Aorta (tissue), 5 donors: ENCODE data around the gene C17orf78. TPM values are rescaled to one million over a fixed set of nuclear protein-coding genes. Genes with fewer than 3 reads are reported as not detected.
A peak's percentile ranks its signal among the peaks of the same experiment; 100 is the strongest.

Experiments
- ATAC-seq: fragments of 200-7000 bp; cut with Tn5 transposase; one replicate; pipeline ENCODE4 v1.9.1; 2022; ENCODE audit warnings: moderate library complexity; ENCODE audit not compliant: low FRiP score
- DNase-seq, 2 donors: peaks; one replicate each; pipeline ENCODE4 v3.0.0-alpha.2; 2020
- H3K27ac ChIP-seq, 2 donors: one replicate each; pipeline ENCODE4 v1.5.1; 2013; ENCODE audit warnings: low read length in 2 of 2, mild to moderate bottlenecking in 2 of 2, moderate library complexity in 2 of 2, control low read depth in 1 of 2, inconsistent platforms in 1 of 2, low read depth in 1 of 2
- H3K27me3 ChIP-seq, 2 donors: one replicate each; pipeline ENCODE4 v1.6.1; 2013; ENCODE audit warnings: control low read depth in 1 of 2, low read length in 1 of 2, mild to moderate bottlenecking in 1 of 2, moderate library complexity in 1 of 2; ENCODE audit not compliant: insufficient read depth in 2 of 2, control insufficient read depth in 1 of 2
- H3K36me3 ChIP-seq, 2 donors: one replicate each; pipeline ENCODE4 v1.6.1; 2013; ENCODE audit warnings: control low read depth in 1 of 2, low read length in 1 of 2, mild to moderate bottlenecking in 1 of 2; ENCODE audit not compliant: insufficient read depth in 2 of 2, control insufficient read depth in 1 of 2
- H3K4me1 ChIP-seq, 2 donors: one replicate each; pipeline ENCODE4 v1.6.1; 2013; ENCODE audit warnings: low read length in 2 of 2, control low read depth in 1 of 2, mild to moderate bottlenecking in 1 of 2, moderate library complexity in 1 of 2; ENCODE audit not compliant: insufficient read depth in 2 of 2, control insufficient read depth in 1 of 2
- H3K4me3 ChIP-seq, 2 donors: one replicate each; pipeline ENCODE4 v1.5.1; 2013; ENCODE audit warnings: low read length in 2 of 2, control low read depth in 1 of 2, mild to moderate bottlenecking in 1 of 2
- H3K9me3 ChIP-seq: one replicate; pipeline ENCODE4 v1.6.1; 2013; ENCODE audit warnings: mild to moderate bottlenecking, low read length; ENCODE audit not compliant: control insufficient read depth
- WGBS, 2 donors: extraction: QIAGEN DNeasy Blood & Tissue Kit; methylation state at CpG; one replicate each; pipeline ENCODE4 v1.1.7; 2013; 5-methylcytosine and 5-hydroxymethylcytosine counted together
- intact Hi-C, 2 donors: fragments of 100-400 bp; cut with DNase I; formaldehyde crosslinking; loops; one replicate each; pipeline versions ENCODE4 v1.14.2 to v1.15.0; 2022
- polyA plus RNA-seq, 2 donors: library from polyadenylated mRNA; stranded (reverse); fragments of 200-250 nt; gene quantifications; one replicate each; pipeline ENCODE4 v1.2.3, GENCODE V29; 2013
- total RNA-seq, 2 donors: library from RNA; stranded (reverse); fragmentation: NEBNext Ultra II Directional; extraction: Animal tissue kit (Norgen Biotek cat#: 25700); gene quantifications; one replicate each; pipeline ENCODE4 v1.2.1, GENCODE V29; 2021
- donor health status: healthy with polysubstance abuse.
- donor health status: Bipolar disorder and iron deficiency.
- donor health status: DM: no; HTN: no; CAD: no.
- donor health status: DM: no; HTN: no; CAD: no.
- donor health status: DM: yes; HTN: yes; CAD: no.

C17orf78 gene
- total and polyA plus RNA-seq, 4 donors, result 3.0 TPM; not detected in 3

GRCh38 chr17:37373530-37374159 lies 2.1 kb upstream of the C17orf78 start:
- no peaks in the 10 kb centered on the region for H3K4me1 ChIP-seq
- 5 to 6% methylated on average over 4 of the region's 4 CpGs for WGBS, 2 donors
- DNase-seq (peak in 1 of 2 donors; percentile 63), ATAC-seq (peak; percentile 81)
- H3K9me3 ChIP-seq, result no peaks in the 10 kb centered on the region
- H3K36me3 ChIP-seq, result no peaks in the 10 kb centered on the region
- no peak overlapping the region for H3K4me3 ChIP-seq
- intact Hi-C loops, result no loop called here
- H3K27me3 ChIP-seq, result no peaks in the 10 kb centered on the region
- H3K27ac ChIP-seq, result no peak overlapping the region

GRCh38 chr17:37382056-37382455 lies 6.3 kb downstream of the C17orf78 start:
- WGBS, 2 donors, result 68 to 84% methylated on average over 1 of the region's 1 CpG
- H3K9me3 ChIP-seq, result no peaks in the 10 kb centered on the region
- ATAC-seq (no peak), DNase-seq (no peak)
- H3K36me3 ChIP-seq, result no peaks in the 10 kb centered on the region
- no peaks in the 10 kb centered on the region for H3K27me3 ChIP-seq
- intact Hi-C loops, result no loop called here
- H3K4me1 ChIP-seq, result no peaks in the 10 kb centered on the region
- H3K4me3 ChIP-seq, result no peak overlapping the region
- H3K27ac ChIP-seq, result no peak overlapping the region

GRCh38 chr17:37384560-37385149 lies 8.9 kb downstream of the C17orf78 start:
- Histone ChIP-seq H3K9me3 (no peaks in the 10 kb centered on the region), H3K4me3 (no peak overlapping the region), H3K27me3 (no peaks in the 10 kb centered on the region), H3K4me1 (no peaks in the 10 kb centered on the region), H3K36me3 (no peaks in the 10 kb centered on the region), H3K27ac (no peak overlapping the region)
- 50 to 65% methylated on average over 3 of the region's 3 CpGs for WGBS, 2 donors
- ATAC-seq (no peak), DNase-seq (no peak)
- intact Hi-C loops, result no loop called here

- ATAC-seq, result no peak
- intact Hi-C loops, result no loop called here
- Histone ChIP-seq H3K4me3 (no peak overlapping the region), H3K36me3 (no peaks in the 10 kb centered on the region), H3K27ac (no peak overlapping the region), H3K9me3 (no peaks in the 10 kb centered on the region), H3K4me1 (no peaks in the 10 kb centered on the region), H3K27me3 (no peaks in the 10 kb centered on the region)
- DNase-seq, result no peak
Observed at GRCh38 chr17:37385474-37385990, 9.7 kb downstream of the C17orf78 start.

- no peak for ATAC-seq
- 93% methylated on average over 5 of the region's 5 CpGs for WGBS, 2 donors
- DNase-seq, result no peak
- intact Hi-C loops, result no loop called here
- H3K9me3 ChIP-seq, result no peaks in the 10 kb centered on the region
- no peaks in the 10 kb centered on the region for H3K36me3 ChIP-seq
- no peak overlapping the region for H3K27ac ChIP-seq
- H3K27me3 ChIP-seq, result no peaks in the 10 kb centered on the region
- H3K4me1 ChIP-seq, result no peaks in the 10 kb centered on the region
- H3K4me3 ChIP-seq, result no peak overlapping the region
Observed at GRCh38 chr17:37386462-37386861, 10.7 kb downstream of the C17orf78 start.

- no peaks in the 10 kb centered on the region for H3K36me3 ChIP-seq
- H3K9me3 ChIP-seq, result no peaks in the 10 kb centered on the region
- DNase-seq (no peak), ATAC-seq (no peak)
- WGBS, 2 donors, result 79% methylated on average over 3 of the region's 3 CpGs
- intact Hi-C loops, result no loop called here
- H3K4me3 ChIP-seq, result no peak overlapping the region
- no peak overlapping the region for H3K27ac ChIP-seq
- H3K4me1 ChIP-seq, result no peaks in the 10 kb centered on the region
- no peaks in the 10 kb centered on the region for H3K27me3 ChIP-seq
Observed at GRCh38 chr17:37388266-37388665, 12.5 kb downstream of the C17orf78 start.

- Histone ChIP-seq H3K27ac (no peak overlapping the region), H3K27me3 (no peaks in the 10 kb centered on the region), H3K9me3 (no peaks in the 10 kb centered on the region), H3K4me3 (no peak overlapping the region), H3K36me3 (no peaks in the 10 kb centered on the region), H3K4me1 (no peaks in the 10 kb centered on the region)
- DNase-seq (no peak), ATAC-seq (no peak)
- intact Hi-C loops, result no loop called here
- 94 to 100% methylated on average over 4 of the region's 4 CpGs for WGBS, 2 donors
Observed at GRCh38 chr17:37389160-37389559, 13.4 kb downstream of the C17orf78 start.

- Histone ChIP-seq H3K36me3 (no peaks in the 10 kb centered on the region), H3K27me3 (no peaks in the 10 kb centered on the region), H3K4me3 (no peak overlapping the region), H3K4me1 (no peaks in the 10 kb centered on the region), H3K9me3 (no peaks in the 10 kb centered on the region), H3K27ac (no peak overlapping the region)
- intact Hi-C loops, result no loop called here
- DNase-seq (no peak), ATAC-seq (no peak)
- 87 to 93% methylated on average over 6 of the region's 6 CpGs for WGBS, 2 donors
Observed at GRCh38 chr17:37391146-37391545, 15.4 kb downstream of the C17orf78 start.

- 32 to 37% methylated on average over 3 of the region's 3 CpGs for WGBS, 2 donors
- Histone ChIP-seq H3K4me3 (no peak overlapping the region), H3K27me3 (no peaks in the 10 kb centered on the region), H3K36me3 (no peaks in the 10 kb centered on the region), H3K4me1 (no peaks in the 10 kb centered on the region), H3K27ac (peak overlapping the region in 1 of 2 donors; percentile 33), H3K9me3 (no peaks in the 10 kb centered on the region)
- intact Hi-C loops, result no loop called here
- DNase-seq (no peak), ATAC-seq (no peak)
Observed at GRCh38 chr17:37392024-37392590, 16.3 kb downstream of the C17orf78 start.
